GM21381 (cell line): Measurements from ENCODE around the gene LZTFL1.
"Not testable (repeated sequence)": the region's sequence is repeated elsewhere in the genome, so short reads cannot be mapped to it uniquely, and the experiment has no call there.

Experiments used
- ATAC-seq: cut with Tn5 transposase; IDR thresholded peaks from one replicate; pipeline ENCODE4 v1.9.1; 2021; ENCODE audit warnings: mild to moderate bottlenecking, moderate library complexity; ENCODE audit not compliant: unreplicated experiment

The LZTFL1 gene

DNA sequence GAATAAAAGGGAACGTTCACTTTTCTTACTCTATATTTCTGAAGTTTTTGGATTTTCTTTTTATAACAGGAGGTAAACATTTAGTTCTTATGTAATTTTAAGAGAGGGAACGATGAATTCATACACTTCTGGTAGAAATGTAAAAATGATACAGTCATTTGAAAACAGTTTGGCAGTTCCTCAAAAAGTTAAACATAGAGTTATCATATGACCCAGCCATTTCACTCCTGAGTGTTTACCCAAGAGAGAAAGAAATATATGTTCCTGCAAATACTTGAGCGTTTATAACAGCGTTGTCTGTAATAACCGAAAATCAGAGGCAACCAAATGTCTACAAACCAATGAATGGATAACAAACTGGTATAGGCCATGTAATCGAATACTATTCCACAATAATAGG lies 23.6 kb upstream of the LZTFL1 start:
- no peak for ATAC-seq

DNA sequence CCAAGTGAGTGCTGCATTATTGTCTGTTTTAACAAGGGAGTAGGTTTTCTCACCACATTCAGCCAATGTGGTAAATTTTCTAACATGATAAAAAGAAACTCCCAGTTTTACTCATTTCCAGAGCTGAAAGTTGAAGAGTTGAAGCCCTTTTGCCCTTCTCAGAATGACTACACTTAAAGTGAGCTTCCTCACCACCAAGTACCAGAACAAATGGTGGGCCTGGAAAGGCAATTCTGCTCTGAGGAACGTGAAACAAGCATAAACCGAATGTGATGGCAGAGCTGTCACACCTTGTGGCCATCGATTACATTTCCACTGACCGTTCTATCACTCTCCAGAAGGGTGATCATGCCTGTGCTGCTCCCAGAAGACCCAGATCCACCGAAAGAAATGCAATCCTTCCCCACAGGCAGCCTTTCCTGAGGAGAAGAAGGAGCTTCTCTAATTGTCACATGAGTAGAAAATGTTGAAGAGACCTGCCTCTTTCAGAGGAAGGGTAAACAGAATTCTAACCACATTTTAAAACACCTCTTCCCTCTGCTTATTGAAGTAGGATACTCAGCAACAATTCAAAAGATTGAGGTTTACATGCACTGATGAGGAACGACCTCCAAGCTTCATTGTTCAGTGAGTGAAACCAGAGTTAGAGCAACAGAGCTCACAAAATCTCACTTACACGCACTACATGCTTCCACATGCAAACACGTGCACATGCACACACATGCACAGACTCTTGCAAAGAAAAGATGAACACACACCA lies 23.0 kb upstream of the LZTFL1 start:
- peak; percentile 70 for ATAC-seq

DNA sequence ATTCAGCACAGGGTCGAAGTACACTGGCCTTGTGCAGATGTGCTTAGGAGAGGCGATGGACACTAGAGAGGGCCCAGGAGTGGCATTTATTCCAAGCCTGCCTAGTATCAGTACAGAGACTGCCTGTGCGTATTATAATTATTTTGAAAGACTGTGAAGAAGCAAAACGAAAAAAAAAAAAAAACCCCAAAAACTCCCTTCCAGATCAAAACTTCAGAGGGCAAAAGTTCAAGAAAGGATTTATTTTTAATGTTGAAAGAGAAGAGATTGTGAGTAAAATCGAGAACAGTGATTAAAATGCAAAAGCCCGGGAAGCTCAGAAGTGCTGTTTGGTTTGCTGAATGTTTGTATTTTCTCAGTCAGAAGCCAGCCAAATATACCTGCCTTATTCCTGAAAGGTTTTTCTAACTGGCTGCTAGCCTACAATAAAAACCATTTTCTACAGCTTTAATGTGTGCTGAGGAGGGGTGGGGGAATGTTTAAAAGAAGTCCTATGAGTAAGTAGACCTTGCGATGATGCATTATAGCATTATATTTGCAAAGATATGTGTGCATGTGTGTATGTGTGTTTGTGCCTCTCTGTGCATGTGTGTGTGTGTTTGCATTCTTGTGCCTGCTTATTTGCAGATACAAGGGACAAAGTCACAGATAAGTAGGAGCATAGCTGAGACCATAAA lies 19.3 kb upstream of the LZTFL1 start:
- ATAC-seq: no peak

DNA sequence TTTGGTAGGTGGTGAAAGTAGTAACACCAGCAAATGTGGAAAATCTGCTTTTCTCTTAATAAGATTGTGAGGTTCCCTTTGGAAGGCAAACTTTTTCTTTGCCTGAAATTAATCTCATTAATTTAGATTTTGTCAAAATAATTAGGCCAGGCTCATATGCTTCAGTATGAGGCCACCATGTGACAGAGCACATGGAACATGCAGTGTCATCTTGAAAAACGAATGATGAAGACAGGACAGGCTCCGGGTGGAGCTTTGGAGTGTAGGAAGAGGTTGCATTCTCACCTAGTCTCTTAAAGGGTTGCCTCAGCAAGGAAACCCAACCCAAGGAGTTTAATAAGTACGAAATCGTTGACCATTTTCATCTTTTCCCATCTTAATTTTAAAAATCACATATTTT lies 18.6 kb upstream of the LZTFL1 start:
- no peak for ATAC-seq

DNA sequence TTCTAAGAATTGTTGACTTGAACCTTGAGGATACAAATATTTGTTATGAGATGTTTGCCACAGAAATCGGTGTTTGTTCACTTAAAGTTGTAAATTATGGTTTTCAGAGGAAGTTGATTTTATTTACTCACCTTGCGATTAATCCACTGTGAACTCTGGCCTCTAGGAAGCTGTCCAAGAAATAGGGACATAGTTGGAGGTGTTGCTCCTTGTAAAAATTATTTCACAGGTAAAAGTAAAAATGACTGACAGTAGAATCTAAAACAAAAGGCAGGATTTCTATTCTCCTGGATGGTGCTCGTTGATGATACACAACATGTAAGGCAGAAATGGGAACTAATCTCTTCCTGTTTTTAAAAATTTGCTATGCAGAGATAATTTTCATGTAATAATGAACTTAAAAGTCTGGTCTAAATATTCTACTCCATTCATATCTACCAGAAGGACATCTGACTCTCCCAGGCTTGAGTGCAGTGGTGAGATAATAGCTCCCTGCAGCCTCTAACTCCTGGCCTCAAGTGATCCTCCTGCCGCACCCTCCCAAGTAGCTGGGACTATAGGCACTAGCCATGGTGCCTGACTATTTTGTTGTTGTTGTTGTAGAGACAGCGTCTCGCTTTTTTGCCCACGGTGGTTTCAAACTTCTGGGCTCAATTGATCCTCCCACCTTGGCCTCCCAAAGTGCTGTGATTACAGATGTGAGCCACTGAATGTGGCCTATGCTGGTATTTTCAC lies 17.1 kb upstream of the LZTFL1 start:
- ATAC-seq: no peak

DNA sequence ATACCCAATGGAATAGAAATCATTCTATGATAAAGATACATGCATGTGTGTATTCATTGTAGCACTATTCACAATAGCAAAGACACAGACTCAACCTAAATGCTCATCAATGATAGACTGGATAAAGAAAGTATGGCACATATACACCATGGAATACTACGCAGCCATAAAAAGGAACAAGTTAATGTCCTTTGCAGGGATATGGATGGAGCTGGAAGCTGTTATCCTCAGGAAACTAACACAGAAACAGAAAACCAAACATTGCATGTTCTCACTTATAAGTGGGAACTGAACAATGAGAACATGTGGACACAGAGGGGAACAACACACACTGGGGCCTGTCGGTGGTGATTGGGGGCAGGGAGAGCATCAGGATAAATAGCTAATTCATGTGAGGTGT lies 15.1 kb upstream of the LZTFL1 start:
- not testable (repeated sequence) for ATAC-seq

DNA sequence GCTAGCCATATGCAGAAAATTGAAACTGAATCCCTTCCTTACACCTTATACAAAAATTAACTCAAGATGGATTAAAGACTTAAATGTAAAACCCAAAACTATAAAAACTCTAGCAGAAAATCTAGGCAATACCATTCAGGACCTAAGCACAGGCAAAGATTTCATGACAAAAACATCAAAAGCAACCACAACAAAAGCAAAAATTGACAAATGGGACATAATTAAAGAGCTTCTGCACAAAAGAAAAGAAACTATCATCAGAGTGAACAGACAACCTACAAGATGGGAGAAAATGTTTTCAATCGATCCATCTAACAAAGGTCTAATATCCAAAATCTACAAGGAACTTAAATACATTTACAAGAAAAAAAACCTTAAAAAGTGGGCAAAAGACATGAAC lies 14.4 kb upstream of the LZTFL1 start:
- not testable (repeated sequence) for ATAC-seq

DNA sequence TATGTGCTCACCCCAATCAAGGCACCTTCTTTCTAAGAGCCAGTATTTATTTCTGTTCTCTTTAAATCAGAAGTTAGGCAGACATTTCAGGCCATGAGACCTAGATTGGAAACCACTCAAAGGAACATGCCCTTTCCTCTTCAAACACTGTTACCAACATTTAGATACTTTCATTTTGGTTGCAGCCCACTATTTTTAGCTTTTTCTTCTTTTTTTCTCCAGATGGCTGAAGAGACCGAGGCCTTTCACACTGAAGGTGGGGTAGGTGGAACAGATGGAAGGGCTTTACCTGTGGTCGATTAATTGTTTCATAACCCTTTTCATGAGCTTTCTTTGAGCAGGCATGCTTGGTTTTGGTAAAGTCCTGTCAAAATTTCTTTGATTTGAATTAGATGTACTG lies 10.9 kb upstream of the LZTFL1 start:
- ATAC-seq: no peak

DNA sequence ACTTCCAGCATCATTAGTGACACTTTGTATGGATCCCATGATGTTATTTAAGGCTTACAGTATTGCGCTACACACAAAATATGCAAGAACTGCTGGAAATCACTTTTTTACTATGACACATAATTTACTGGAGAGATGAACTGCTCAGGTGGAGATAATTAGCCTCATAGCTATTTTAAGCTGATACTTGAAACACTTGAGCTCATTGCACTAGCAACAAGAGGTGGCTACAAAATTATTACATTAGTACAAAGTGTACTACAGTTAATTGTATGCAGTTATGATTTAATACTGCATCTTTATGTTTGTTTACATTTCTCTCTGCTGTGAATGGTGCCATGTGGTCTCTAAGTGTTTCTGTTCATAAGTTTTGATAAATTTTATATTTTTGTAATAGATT lies 6.5 kb upstream of the LZTFL1 start:
- ATAC-seq: no peak

DNA sequence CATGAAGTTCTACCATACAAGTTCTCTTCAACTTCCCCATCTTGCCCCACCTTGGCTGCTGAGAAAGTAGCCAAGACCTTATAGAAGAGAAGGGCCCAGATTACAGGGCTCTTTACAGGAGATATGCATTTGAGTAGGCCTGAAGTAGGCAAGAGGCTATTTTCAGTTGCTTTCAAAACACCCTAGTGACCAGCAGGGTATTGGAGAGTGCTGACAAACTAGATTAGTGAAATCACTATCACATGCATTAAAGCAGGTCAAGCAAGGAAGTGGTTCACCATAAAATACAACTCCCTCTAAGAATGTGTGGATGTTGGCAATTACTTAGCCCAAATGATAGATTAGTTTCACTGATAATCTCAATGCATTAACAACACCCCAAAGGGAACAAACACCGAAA lies 2.7 kb upstream of the LZTFL1 start:
- ATAC-seq: no peak

DNA sequence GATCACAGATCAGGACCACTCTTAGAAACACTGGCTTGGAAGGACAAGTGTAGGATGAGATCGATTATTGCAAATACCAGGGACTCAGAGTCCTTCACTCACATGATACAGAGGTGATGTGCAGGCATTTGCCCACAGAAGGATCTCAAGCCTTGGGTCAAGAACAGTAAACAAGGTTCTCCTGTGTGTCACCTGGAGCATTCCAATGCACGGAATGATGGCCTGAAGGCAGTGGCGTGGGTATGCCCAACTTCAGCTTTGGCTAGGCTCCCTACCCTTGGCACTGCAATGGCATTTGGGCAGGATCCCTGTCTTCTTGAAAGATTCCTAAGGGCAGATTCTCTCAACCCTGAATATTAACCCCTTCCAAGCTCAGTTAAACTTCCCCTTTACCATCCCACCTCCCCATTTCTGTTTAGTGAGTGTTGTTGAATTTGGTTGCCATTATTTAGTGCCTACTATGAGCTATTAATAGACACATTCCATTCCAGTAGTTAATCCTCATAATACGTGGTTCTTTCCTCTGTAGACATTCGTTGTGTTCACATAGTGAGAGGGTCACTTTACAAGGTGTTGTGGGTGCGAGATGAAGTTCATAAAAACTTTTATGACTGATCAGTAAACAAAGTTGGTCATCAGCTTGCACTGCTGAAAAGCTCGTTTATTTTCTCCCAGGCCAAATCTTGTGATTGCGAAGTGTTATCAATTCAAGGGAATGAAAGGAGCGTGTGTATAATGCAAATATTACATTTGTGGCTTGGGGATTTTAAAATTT lies 1.1 kb upstream of the LZTFL1 start:
- ATAC-seq: no peak

DNA sequence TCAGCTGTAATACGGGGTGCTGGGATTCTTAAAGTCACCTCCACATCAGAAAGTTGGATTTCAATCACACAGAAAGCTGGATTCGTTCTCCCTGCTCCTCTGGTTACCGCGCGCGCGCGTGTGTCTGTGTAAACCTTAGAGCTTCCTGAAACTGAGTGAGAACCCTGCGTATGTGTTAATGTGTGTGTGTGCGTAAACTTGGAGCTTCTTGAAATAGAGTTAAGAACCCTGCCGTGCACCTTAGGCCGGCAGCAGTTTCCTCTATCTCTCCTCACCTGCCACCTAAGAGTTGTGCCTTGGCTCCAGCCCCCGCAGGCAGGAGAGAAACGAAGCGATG lies 531 bp downstream of the LZTFL1 start:
- peak; percentile 22 for ATAC-seq

DNA sequence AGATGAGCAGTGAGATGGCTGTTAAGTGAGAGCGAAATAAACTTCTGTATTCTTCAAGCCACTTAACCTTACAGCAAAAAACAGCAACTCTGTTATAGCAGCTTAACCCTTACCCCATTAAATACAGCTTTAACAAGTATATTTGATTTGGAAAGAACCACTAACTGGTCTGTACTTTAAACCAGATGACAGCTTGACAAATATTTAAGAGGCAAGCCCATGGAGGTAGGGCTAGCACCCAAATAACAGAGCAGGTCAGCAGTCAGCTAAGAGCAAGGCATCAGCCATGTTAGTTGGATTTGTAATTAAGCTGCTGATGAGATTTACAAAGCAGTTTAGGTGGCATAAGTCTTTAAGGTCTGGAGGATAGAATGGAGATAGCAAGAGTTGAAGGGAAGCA lies 3.5 kb downstream of the LZTFL1 start:
- no peak for ATAC-seq

DNA sequence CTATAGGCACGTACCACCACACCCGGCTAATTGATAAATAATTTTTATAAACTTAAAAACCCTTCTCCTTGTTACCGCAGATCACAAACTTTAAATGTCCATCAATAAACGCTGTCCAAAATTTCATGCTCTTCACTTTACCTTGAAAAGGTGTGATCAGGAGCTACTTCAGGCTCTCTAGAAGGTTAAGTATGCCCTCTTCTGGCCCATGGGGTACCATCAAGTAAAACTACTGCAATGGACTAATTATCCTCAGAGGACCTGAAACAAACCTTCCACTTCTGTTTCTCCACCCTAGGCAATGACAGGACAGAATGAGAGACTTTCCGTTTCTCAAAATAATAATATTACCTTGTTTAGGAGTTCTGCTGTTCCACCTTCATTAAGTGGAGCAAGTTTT lies 9.2 kb downstream of the LZTFL1 start:
- ATAC-seq: no peak

DNA sequence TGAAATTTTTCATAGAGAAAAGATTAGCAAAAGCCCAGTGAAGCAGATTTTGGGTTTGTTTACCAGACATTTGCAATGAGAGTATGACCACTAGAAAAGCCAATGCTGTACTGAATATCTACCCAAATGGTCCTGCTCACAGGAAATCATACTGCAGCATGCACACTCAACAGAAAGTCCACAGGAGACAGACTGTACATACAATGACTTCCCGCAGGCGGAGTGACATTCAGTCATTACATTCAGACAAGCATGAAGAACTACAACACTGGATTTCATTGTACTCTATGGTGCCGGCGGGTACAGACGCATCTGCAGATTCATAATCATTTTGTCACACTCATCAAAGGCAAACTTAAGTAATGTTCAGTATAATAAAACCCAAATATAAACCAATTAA lies 11.8 kb downstream of the LZTFL1 start:
- ATAC-seq: no peak

DNA sequence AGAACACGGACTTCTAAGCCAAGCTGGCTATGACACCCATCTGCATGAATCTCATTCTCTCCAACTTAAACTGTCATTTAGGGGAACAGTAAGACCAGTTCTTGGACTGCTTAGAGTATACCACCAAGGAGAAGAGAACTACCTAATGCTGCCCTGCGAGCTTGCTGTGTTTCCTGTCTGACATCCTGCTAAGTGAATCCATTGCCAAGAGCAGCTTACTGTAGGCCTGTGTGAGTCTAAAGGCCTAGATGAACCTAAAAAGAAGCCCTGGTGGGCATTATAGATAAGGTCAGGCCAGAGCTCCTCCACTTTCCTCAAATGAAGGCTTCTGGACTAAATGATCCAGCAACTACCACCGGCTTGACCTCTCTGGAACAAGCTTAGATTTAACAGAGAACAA lies 15.0 kb downstream of the LZTFL1 start:
- ATAC-seq: no peak

DNA sequence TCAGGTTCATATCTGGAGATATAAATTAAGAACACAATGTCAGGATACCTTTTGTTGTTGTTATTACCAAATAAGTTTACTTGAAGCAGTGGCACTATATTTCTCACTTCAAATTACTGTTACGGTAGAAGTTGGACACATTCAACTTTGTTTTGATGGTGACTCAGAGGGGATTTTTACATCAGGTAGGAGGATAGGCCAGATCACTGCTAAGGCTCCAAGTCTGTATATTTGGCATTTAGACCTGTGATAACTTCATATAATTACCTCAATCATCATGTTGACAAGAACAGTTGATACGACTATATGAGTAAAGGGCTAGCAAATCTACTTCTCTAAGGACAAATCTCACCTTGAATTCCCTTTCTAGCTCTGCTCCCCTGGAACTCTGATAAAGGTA lies 15.6 kb downstream of the LZTFL1 start:
- no peak for ATAC-seq

DNA sequence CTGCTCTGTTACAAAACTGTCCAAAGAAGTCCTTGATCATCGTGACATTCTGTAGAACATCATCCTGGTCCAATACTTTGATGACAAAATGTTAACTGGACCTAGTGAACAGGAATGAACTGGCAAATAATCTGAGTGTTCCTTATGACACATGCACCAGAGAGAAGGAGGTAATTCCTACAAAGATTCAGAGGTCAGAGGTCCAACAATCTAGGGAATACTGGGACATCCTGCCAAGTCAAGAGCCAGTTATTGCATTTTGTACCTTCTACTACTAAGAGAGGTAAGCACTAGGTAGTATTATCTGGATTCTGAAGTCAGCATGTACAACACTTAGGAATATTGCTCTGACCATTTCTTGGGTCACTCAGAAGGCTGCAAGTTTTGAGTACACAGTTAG lies 20.8 kb downstream of the LZTFL1 start:
- ATAC-seq: no peak

DNA sequence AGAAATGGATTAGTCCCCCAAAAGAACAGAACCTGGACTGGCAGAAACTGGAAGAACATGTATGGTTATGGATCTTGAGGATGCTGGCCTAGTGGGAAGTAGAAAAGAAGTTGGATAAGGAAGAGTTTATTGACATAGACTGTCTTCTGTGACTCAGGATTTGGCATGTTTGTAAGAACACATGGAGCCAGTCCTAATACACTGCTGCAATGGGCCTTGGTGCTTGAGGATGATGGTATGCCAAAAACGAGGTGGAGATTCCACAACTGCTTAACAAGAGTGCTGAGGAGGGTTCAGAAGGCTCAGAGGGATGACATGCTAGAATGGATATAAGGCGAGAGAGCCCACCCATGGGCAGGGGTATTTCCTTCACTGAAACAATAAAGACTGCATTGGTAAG lies 22.4 kb downstream of the LZTFL1 start:
- no peak for ATAC-seq

DNA sequence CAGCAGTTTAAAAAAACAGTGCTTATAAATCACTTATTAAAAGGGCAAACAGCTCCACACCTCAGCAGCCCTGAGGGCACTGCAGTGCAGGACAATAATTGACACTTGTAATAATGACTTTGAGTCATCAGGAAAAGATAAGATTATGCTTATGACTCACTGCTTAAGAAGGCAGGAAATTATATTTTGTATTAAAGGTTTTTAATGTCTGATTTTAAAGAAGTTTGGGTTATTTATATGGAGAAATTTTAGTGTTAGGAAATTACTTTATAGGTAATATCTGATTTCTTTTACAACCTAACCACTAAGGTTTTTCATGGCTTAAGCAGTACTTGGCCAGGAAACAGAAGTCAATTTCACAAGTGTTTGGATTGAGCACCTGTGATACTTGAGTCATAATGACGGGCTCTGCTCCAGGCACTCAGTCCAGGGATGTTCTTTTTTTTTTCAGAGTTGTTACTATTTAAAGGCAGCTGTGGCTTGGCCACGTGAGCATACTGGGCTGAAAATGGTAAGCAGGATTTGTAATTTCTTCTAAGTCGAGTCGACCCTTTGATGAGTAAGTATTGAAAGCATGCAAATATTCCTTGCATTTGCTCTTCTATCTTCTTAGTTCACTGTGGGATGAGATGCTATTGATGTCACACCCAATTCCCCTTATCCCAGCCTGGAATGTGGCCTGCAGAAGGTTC lies 23.9 kb downstream of the LZTFL1 start:
- ATAC-seq: no peak

DNA sequence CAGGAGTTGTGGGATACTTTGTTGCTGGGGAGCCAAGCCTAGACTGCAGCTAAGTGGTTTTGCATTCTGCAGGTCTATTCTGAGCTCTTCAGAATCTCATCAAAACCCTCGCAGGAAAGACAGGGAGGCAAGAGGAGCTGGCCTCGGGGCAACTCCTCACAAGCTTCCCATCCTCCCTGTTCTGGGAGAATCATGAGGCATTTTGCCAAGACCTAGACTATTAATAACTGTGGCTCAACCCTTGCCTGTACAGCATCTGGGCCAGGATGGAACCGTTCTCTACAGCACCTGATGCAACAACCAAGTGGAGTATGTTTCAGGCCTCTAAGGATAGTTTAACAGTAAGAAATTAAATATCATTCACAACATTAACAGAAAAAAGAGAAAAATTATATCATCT lies 25.4 kb downstream of the LZTFL1 start:
- no peak for ATAC-seq
